Kidney tubule cell (primary cell): ENCODE data around the gene PALM.
"Not testable (repeated sequence)": the region's sequence is repeated elsewhere in the genome, so short reads cannot be mapped to it uniquely, and the experiment has no call there.

ENCODE experiments used
- DNase-seq: peaks from one replicate; pipeline ENCODE4 v3.0.0-alpha.2; 2018; ENCODE audit warnings: low spot score

PALM gene

DNA sequence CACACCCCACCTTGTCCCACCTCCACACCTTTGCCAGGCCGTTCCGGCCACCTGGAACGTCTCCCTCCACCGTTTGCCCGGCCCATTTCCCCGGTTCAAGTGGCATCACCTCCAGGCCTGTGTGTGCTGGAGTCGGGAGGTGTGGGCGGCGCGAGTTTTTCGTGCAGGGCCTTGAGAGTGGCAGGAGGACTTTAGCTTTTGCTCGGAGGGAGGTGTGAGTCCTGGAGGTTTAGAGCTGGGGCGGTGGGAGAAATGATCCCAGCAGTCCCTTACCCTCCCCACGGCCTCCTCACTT is 4.3 kb upstream of the PALM start:
- DNase-seq = no peak

DNA sequence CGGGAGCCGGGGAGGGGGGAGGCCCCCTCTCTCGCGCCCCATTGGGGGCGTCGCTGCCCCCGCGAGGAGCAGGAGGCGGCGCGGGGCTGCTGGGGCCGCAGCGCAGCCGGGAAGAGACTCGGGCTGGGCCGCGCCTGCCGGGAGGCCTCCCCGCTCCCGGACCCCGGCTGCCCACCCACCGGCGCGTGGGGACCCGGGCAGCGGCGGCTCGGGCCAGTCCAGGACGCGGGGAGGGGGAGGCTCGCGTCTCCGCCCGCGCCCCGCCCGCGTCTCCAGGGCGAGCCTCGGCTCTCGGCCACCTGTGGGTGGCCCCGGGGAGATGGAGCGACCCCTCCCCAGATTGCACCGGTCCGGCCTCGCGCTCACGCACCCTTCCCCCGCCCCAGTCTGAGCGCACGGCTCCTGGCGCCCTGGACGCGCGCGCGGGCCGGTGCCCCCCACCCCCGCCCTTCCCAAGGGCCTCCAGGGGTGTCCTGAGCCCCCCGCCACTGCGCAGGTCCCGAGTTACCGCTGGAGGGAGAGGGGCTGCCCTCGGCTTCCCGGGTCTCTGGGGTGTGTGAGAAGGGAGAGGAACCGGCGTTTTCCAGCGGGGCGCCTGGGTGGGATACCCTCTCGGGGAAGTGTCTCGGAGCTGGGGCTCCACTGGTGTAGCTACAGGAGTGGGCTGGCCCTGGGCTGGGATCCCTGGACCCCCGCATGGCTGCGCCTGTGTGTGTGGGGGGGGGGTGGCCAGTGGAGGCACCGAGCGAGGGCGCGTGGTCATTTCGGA is 645 bp downstream of the PALM start:
- no peak for DNase-seq

DNA sequence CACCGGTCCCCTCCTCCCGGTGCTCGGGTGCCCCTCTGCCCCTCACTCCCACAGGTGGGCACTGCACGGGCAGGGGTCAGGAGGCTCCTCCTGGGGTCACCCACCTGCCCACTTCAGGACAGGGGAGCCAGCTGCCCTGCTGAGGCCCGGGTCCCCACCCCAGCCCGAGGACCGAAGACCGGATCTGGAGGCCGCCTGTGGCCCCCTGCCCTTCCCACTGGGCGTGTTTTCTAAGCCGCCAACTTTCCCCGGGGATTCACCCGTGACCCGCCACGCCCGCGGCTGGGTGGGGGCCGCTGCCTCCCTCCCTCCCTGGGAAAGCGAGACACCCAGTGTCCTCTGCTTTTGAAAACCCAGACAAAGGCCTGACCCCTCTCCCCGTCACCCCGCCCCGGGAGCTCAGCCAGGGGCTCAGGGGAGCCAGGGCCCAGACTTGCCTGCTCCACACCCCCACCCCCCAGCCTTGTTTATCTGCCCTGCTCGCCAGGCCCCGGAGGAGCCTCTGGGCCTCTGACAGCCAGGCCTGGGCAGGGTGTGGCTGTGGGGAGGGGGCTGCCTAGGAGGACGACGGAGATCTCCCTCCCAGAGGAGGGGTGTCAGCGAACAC is 1.3 kb downstream of the PALM start:
- DNase-seq = no peak

GRCh38 chr19:710767-711166 is 2.0 kb downstream of the PALM start:
- no peak for DNase-seq

- no peak for DNase-seq
Measured at GRCh38 chr19:711254-711653, 2.5 kb downstream of the PALM start.

DNA sequence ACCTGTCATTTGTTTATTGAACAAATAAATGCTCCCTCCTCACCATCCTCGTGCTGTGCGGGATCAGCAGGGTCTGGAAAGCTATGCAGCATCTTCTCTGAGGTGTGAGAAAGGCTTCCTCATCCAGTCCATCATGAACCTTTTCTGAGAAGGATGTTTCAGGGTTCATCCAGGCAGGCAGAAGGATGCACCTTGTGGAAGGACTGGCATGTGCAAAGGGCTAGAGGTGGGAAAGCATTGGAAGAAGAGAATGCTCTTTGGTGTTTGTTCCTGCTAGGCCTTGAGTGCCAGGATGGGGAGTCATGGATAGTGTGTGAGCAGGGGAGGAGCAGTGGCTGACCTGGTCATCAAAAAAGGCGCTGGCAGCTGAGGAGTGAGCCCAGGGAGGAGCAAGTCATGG is 6.6 kb downstream of the PALM start:
- DNase-seq = no peak

DNA sequence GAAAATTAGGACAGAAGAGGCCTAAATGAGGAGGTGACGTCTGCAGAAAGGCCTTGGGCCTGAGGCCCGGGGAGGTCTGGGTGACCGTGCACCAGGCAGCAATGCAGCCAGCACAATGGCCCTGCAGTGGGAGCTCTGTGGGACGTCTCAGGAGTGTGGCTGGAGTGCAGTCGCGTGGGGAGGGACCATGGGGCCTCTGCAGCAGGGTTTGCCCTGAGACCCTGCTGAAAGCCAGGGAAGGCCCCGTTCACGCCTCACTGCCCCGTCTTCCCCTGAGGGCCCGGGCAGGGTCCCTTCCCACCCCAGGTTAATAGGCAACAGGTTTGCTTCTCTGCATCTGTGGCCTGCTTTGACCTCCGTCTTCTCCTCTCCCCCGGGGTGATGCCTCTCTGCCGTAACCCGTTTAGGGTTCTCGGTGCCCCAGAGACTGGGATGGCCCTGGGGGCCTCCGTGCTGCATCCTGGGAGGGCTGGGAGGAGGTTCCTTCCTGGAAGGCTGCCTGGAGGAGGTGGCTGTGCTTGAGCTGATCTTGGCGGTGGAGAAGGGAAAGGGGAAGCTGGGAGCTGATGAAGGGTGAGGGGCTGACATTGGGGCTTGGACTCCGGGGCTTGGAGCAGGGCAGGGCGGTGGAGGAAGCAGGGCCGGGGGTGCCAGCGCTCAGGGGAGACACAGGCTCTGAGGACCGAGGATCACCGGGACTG is 9.7 kb downstream of the PALM start:
- DNase-seq = no peak

- DNase-seq = no peak
Measured at GRCh38 chr19:718991-719512, 10.3 kb downstream of the PALM start.

GRCh38 chr19:719636-720344 is 11.1 kb downstream of the PALM start:
- no peak for DNase-seq

DNA sequence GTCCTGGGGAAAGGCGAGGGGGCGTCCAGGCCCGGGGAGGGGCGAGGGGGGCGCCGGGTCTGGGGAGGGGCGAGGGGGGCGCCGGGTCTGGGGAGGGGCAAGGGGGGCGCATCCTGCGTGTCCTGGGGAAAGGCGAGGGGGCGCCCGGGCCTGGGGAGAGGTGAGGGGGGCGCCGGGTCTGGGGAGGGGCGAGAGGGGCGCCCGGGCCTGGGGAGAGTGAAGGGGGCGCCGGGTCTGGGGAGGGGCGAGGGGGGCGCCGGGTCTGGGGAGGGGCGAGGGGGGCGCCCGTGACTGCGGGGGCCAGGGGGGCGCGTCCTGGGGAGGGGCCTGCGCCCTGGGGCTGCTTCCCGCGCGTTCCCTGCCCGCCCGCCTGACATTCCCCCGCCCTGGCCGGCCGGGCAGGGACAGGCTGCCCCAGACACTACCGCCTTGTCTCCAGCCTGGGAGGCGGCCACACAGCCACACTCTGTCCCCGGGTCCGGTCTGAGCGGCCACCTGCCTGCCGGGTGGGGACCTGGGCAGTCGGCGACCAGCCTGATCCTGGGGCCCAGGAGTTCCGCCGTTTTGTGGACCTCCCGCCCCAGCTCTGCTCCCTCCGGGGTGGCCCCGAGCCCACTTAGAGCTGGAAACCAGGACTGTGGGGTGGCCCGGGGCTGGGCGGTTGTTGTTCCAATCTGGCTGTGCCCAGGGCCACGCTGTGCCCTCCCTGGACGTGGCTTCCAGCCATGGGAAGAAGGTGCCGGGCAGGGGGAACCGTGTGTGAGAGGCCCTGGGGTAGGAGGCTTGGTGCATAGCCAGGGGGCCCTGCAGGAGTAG is 11.8 kb downstream of the PALM start:
- no peak for DNase-seq

DNA sequence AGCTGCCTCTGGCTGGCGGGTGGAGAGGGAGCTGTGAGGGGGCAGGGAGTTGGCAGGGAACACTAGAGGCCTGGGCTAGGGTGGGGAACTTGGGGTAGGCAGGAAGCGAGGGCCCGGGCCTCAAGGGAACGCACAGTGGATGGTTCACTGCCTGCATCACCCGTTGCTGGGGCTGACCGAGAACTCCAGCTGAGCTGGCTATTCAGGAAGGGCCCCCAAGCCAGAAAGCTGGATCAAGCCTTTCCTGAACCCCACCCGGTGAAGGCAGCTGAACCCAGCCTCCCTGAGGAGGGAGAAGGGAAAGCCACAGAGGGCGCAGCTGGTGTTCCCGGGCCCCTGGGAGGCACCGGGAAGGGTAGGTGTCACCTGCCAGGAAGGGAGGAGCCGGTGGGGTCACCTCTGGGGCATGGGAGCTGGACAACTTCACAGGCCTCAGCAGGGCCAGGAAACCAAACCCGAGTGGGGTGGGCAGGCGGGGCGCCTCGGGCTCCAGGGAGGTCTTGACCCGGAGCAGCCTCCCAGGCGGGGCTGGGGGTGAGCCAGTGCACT is 13.9 kb downstream of the PALM start:
- no peak for DNase-seq

DNA sequence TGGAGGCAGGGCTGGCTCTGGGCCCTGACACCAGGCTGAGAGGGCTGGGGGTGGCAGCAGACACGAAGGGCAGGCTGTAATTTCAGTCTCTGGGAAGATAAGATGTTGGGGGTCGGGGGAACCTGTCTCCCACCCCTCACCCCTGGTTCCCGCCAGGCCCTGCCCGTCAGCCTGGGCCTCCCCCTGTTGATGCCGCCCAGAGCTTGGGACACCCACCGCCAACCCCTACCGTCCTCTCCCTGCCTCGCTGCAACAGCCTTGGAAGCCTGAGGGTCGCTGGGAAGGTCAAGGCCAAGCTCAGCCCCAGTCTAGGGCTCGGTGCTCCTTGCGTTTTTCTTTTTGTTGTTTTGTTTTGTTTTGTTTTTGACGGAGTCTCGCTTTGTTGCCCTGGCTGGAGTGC is 14.5 kb downstream of the PALM start:
- no peak for DNase-seq

- DNase-seq = no peak
Measured at GRCh38 chr19:723714-724113, 15.0 kb downstream of the PALM start.

DNA sequence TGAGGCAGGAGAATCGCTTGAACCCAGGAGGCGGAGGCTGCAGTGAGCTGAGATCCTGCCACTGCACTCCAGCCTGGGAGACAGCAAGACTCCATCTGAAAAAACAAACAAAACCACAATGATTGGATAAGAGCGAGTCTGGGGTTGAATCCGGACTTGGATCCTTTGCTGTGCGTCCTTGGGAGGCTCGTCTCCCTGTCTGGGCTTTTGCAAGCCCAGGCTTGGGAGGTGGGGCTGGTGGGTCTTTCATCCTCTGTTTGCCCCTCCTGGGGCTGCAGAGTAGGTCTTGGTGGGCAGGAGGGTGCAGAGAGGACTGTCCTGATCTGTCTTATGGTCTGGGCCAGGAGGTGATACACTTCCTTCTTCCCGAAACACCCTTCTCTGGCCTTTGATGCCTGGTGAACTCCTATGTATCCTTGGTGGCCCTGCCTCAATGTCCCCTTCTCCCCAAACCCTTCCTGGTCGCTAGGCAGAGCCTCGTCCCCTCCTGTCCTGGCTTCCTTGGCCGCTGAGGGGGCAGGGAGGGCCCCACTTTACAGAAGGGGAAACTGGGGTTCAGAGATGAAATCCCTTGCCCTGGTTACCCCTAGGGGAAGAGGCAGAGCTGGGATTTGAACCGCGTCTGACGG is 16.8 kb downstream of the PALM start:
- no peak for DNase-seq

GRCh38 chr19:726993-727956 is 18.5 kb downstream of the PALM start:
- DNase-seq = no peak

- DNase-seq = no peak
Measured at GRCh38 chr19:728011-728410, 19.3 kb downstream of the PALM start.

GRCh38 chr19:729564-729963 is 20.8 kb downstream of the PALM start:
- not testable (repeated sequence) for DNase-seq

DNA sequence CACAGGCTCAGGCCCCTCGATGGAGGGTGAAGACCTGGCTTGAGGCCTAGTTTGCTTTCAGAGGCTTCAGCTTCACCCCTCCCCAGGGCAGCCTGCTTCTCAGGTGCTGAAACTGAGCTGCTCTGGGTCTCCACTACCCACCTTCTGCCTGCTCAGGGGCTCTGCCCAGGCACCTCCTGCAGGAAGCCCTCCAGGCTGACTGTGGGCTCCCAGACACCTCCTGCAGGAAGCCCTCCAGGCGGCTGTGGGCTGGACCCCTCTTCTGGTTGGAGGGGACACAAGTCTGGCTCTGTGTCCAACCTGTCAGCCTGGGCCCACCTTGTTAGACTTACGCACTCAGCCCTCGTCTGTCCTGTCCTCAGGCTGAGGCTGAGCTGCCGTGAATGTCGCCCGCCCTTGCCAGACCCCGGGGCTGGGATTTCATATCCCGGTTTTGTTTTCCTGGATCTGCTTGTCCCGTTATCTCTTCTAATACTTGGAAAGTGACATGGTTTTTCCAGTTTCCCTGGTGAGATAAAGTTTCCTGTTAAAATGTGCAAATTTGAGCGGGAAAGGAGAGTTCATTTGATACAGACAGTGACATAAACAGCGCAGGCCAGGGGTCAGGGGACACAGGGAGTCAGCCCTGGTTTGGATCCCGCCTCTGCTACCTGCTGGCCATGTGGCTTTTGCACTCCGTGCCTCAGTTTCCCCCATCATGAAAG is 21.4 kb downstream of the PALM start:
- DNase-seq = no peak

DNA sequence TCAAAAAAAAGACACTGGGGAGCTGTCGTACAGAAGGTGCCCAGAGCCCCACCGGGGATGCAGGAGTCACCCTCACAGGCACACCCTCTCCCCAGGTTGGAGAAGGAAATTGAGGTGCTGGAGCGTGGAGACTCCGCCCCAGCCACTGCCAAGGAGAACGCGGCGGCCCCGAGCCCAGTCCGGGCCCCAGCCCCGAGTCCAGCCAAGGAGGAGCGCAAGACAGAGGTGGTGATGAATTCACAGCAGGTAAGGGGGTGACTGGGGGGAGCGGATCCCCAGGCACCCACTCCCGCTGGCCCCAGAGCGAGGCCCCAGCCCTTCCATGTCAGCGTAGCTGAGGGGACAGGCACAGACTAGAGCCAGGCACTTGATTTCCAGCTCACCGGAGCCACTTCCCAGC is 22.3 kb downstream of the PALM start:
- no peak for DNase-seq
